ENCODE data around the gene POLD4. TPM values are rescaled to one million over a fixed set of nuclear protein-coding genes. Genes with fewer than 3 reads are reported as not detected.
A peak's percentile ranks its signal among the peaks of the same experiment; 100 is the strongest.

Gene POLD4
- total and polyA plus RNA-seq, 2 of the 13 experiments (the other 11 are each of a cell fraction or from before 2014, with no cell fraction given), result 10.5 to 27.4 TPM

GRCh38 chr11:67354075-67355022, 1.0 kb upstream of the POLD4 start (continued):
- TF ChIP-seq ZBTB40 (IDR thresholded peaks at IDR 0.05), result no peak
- peak; percentile 48; the same call in 1 of the 2 replicates for TF ChIP-seq ZBTB40 (CRISPR knock-in tag; IDR thresholded peaks at IDR 0.05)
- peak; percentile 53 to 55; a peak in 2 of 4 replicates for TF ChIP-seq HMGXB4 (CRISPR knock-in tag; IDR thresholded peaks at IDR 0.05; ENCODE audit: borderline replicate concordance in 1 of 2, low read depth in 1 of 2)
- TF ChIP-seq DPF2 (CRISPR knock-in tag; IDR thresholded peaks at IDR 0.05; ENCODE audit: borderline replicate concordance, low read depth), result no peak
- TF ChIP-seq ZNF264 (CRISPR knock-in tag; IDR thresholded peaks at IDR 0.05), result peak; percentile 14; the same call in 1 of the 2 replicates
- TF ChIP-seq ZSCAN21 (CRISPR knock-in tag; IDR thresholded peaks at IDR 0.05; ENCODE audit: borderline replicate concordance), result no peak
- peak; percentile 29; the same call in 1 of the 2 replicates for TF ChIP-seq ZNF441 (CRISPR knock-in tag; IDR thresholded peaks at IDR 0.05; ENCODE audit: borderline replicate concordance)
- no peak for TF ChIP-seq NR3C1 (CRISPR knock-in tag; IDR thresholded peaks at IDR 0.05)
- no peak for TF ChIP-seq ZNF740 (CRISPR knock-in tag; IDR thresholded peaks at IDR 0.05)
- TF ChIP-seq ATF3 (CRISPR knock-in tag; IDR thresholded peaks at IDR 0.05), result peak; percentile 86
- no peak for TF ChIP-seq NR1H2 (CRISPR knock-in tag; IDR thresholded peaks at IDR 0.05; ENCODE audit: borderline replicate concordance, low read depth)
- no peak for TF ChIP-seq TRIM24 (CRISPR knock-in tag; IDR thresholded peaks at IDR 0.05)
- no peak for TF ChIP-seq ARNT2 (CRISPR knock-in tag; IDR thresholded peaks at IDR 0.05; ENCODE audit: low read depth)
